HG02571 (cell line): ENCODE measurements around the gene GAGE12F.
"Not testable (repeated sequence)": the region's sequence is repeated elsewhere in the genome, so short reads cannot be mapped to it uniquely, and the experiment has no call there.

ENCODE experiments used
- ATAC-seq: cut with Tn5 transposase; IDR thresholded peaks from one replicate; pipeline ENCODE4 v1.9.1; 2021; ENCODE audit warnings: mild to moderate bottlenecking, moderate library complexity; ENCODE audit not compliant: unreplicated experiment

GAGE12F gene

GRCh38 chrX:49560542-49560941, at the start of gene GAGE12F:
Gene GAGE12F, plus strand, starts transcription at chrX:49560842. Its CDS starts 1,155 bp downstream, at chrX:49561997.
- not testable (repeated sequence) for ATAC-seq

- not testable (repeated sequence) for ATAC-seq
Measured at GRCh38 chrX:49531877-49532276, 28.8 kb upstream of the GAGE12F start, which contains the start of gene GAGE12C. Gene GAGE12C, plus strand, starts transcription at chrX:49532177. Its CDS starts 1,155 bp downstream, at chrX:49533332.

- ATAC-seq = not testable (repeated sequence)
Measured at GRCh38 chrX:49541433-49541832, 19.2 kb upstream of the GAGE12F start, which contains the start of gene GAGE12D. Gene GAGE12D, plus strand, starts transcription at chrX:49541733. Its CDS starts 1,155 bp downstream, at chrX:49542888.

GRCh38 chrX:49550989-49551388, 9.7 kb upstream of the GAGE12F start, which contains the start of gene GAGE12E:
Gene GAGE12E, plus strand, starts transcription at chrX:49551289. Its CDS starts 1,155 bp downstream, at chrX:49552444.
- not testable (repeated sequence) for ATAC-seq

GRCh38 chrX:49568728-49569127, 8.1 kb downstream of the GAGE12F start:
- not testable (repeated sequence) for ATAC-seq

GRCh38 chrX:49569152-49569551, 8.5 kb downstream of the GAGE12F start:
- not testable (repeated sequence) for ATAC-seq

- not testable (repeated sequence) for ATAC-seq
Measured at GRCh38 chrX:49570100-49570499, 9.5 kb downstream of the GAGE12F start, which contains the start of gene GAGE12G. Gene GAGE12G, plus strand, starts transcription at chrX:49570400. Its CDS starts 1,155 bp downstream, at chrX:49571555.

GRCh38 chrX:49579649-49580048, 19.0 kb downstream of the GAGE12F start, which contains the start of gene GAGE12H:
Gene GAGE12H, plus strand, starts transcription at chrX:49579949. Its CDS starts 1,155 bp downstream, at chrX:49581104.
- ATAC-seq = not testable (repeated sequence)

- ATAC-seq = not testable (repeated sequence)
Measured at GRCh38 chrX:49589196-49589595, 28.6 kb downstream of the GAGE12F start, which contains the start of gene GAGE2A. Gene GAGE2A, plus strand, starts transcription at chrX:49589496. Its CDS starts 1,155 bp downstream, at chrX:49590651.

GRCh38 chrX:49589769-49590478, 29.3 kb downstream of the GAGE12F start:
- not testable (repeated sequence) for ATAC-seq

GRCh38 chrX:49590488-49590887, 29.8 kb downstream of the GAGE12F start:
- not testable (repeated sequence) for ATAC-seq

- not testable (repeated sequence) for ATAC-seq
Measured at GRCh38 chrX:49598720-49599119, 38.1 kb downstream of the GAGE12F start, which contains the start of gene GAGE1. Gene GAGE1, plus strand, starts transcription at chrX:49599020. Its CDS starts 1,155 bp downstream, at chrX:49600175.

GRCh38 chrX:49610718-49611310, 50.2 kb downstream of the GAGE12F start:
- ATAC-seq = no peak
